CD4-positive, alpha-beta T cell (primary cell): ENCODE results near the gene ACER3. TPM values are rescaled to one million over a fixed set of nuclear protein-coding genes. Genes with fewer than 3 reads are reported as not detected.

Experiments
- ATAC-seq: fragments of 200-7000 bp; cut with Tn5 transposase; one replicate; pipeline ENCODE4 v1.10.0; 2022; ENCODE audit warnings: mild to moderate bottlenecking; ENCODE audit not compliant: poor library complexity
- CTCF ChIA-PET: fragments of 350-600 bp; sonication (Branson Sonifier 250); formaldehyde crosslinking; loops from one replicate; lab custom pipeline; 2021; ENCODE audit warnings: antibody characterized with exemption, inconsistent platforms; lab: Charles Lee
- POLR2A ChIA-PET: fragments of 350-600 bp; sonication (Branson Sonifier 250); formaldehyde crosslinking; loops from one replicate; lab custom pipeline; 2021; ENCODE audit warnings: antibody characterized with exemption, inconsistent platforms; lab: Charles Lee
- DNase-seq, 14 experiments: peaks; one replicate each; pipeline ENCODE4 v3.0.0-alpha.2; 2013 to 2020; ENCODE audit warnings: mixed read lengths in 2 of 14
- H3K27ac ChIP-seq, 2 donors: one replicate each; pipeline versions ENCODE4 v1.5.1 to v1.7.0; 2013; ENCODE audit warnings: low read length in 2 of 2, low read depth in 1 of 2, mild to moderate bottlenecking in 1 of 2
- H3K27me3 ChIP-seq, 2 experiments: 1 replicate in 1 of 2; 2 replicates in 1 of 2; pipeline versions ENCODE4 v1.6.1 to v1.7.0; 2013; ENCODE audit warnings: low read length in 2 of 2, control low read depth in 1 of 2, mild to moderate bottlenecking in 1 of 2, moderate library complexity in 1 of 2; ENCODE audit not compliant: insufficient read depth in 2 of 2, control insufficient read depth in 1 of 2
- H3K36me3 ChIP-seq: one replicate; pipeline ENCODE4 v1.6.1; 2013; ENCODE audit warnings: low read length, control low read depth; ENCODE audit not compliant: insufficient read depth
- H3K4me1 ChIP-seq: one replicate; pipeline ENCODE4 v1.6.1; 2013; ENCODE audit warnings: low read length, control low read depth; ENCODE audit not compliant: insufficient read depth
- H3K4me3 ChIP-seq: one replicate; pipeline ENCODE4 v1.5.1; 2013; ENCODE audit warnings: mild to moderate bottlenecking, low read length, moderate library complexity
- H3K9me3 ChIP-seq, 2 experiments: 1 replicate in 1 of 2; 2 replicates in 1 of 2; pipeline versions ENCODE4 v1.6.1 to v1.7.0; 2013; ENCODE audit warnings: low read length in 2 of 2, mild to moderate bottlenecking in 2 of 2, control low read depth in 1 of 2, moderate library complexity in 1 of 2; ENCODE audit not compliant: control insufficient read depth in 1 of 2, insufficient read depth in 1 of 2
- H3K27ac Mint-ChIP-seq: one replicate; pipeline ENCODE4 v1.8.0; 2020; ENCODE audit warnings: mixed read lengths
- H3K27me3 Mint-ChIP-seq: one replicate; pipeline ENCODE4 v1.8.0; 2021; ENCODE audit warnings: mixed read lengths
- H3K36me3 Mint-ChIP-seq: one replicate; pipeline ENCODE4 v1.8.0; 2021; ENCODE audit warnings: low read depth, mixed read lengths
- H3K4me1 Mint-ChIP-seq: one replicate; pipeline ENCODE4 v1.8.0; 2021; ENCODE audit warnings: low read depth, mixed read lengths
- H3K4me3 Mint-ChIP-seq: one replicate; pipeline ENCODE4 v1.8.0; 2020; ENCODE audit warnings: mild to moderate bottlenecking, mixed read lengths
- H3K9me3 Mint-ChIP-seq: one replicate; pipeline ENCODE4 v1.8.0; 2020; ENCODE audit warnings: mixed read lengths
- intact Hi-C, 2 experiments: fragments of 100-400 bp; cut with DNase I in 1 of 2; cut with micrococcal nuclease in 1 of 2; formaldehyde crosslinking; loops; one replicate each; pipeline versions ENCODE4 v1.15.1 to v1.9.0; 2023 to 2025; cut with DNase I, micrococcal nuclease
- total RNA-seq, 174 experiments: library from RNA in 2 of 174; stranded (reverse) in 2 of 174; gene quantifications; one replicate each; pipeline ENCODE4 v1.2.3 and lab custom pipeline; 2021 to 2026
- TF ChIP-seq, protein P1 (sequence below): fragments of 200-600 bp; IDR thresholded peaks from one replicate; pipeline ENCODE4 v1.8.0; 2022; ENCODE audit warnings: antibody characterized with exemption, mild to moderate bottlenecking

ACER3 gene
- total RNA-seq, 2 experiments from 2014 or later = 6.4 to 7.0 TPM

DNA sequence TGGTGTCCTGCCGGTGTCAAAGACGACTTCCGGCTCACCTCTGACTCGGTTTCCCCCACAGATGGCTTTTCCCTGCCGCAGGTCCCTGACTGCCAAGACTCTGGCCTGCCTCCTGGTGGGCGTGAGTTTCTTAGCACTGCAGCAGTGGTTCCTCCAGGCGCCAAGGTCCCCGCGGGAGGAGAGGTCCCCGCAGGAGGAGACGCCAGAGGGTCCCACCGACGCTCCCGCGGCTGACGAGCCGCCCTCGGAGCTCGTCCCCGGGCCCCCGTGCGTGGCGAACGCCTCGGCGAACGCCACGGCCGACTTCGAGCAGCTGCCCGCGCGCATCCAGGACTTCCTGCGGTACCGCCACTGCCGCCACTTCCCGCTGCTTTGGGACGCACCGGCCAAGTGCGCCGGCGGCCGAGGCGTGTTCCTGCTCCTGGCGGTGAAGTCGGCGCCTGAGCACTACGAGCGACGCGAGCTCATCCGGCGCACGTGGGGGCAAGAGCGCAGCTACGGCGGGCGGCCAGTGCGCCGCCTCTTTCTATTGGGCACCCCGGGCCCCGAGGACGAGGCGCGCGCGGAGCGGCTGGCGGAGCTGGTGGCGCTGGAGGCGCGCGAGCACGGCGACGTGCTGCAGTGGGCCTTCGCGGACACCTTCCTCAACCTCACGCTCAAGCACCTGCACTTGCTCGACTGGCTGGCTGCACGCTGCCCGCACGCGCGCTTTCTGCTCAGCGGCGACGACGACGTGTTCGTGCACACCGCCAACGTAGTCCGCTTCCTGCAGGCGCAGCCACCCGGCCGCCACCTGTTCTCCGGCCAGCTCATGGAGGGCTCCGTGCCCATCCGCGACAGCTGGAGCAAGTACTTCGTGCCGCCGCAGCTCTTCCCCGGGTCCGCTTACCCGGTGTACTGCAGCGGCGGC lies 179.0 kb downstream of the ACER3 start:
- Mint-ChIP-seq H3K4me3 (no peak overlapping the region), H3K27me3 (peaks cover 62% of the 10 kb centered on the region)
- POLR2A ChIA-PET = no interaction called here

DNA sequence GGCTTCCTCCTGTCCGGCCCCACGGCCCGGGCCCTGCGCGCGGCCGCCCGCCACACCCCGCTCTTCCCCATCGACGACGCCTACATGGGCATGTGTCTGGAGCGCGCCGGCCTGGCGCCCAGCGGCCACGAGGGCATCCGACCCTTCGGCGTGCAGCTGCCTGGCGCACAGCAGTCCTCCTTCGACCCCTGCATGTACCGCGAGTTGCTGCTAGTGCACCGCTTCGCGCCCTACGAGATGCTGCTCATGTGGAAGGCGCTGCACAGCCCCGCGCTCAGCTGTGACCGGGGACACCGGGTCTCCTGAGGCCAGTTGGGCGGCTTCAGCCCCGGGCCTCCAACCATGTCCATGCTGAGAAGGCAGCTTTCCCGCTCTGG lies 179.7 kb downstream of the ACER3 start:
- Mint-ChIP-seq H3K4me1 (peaks cover 6% of the 10 kb centered on the region), H3K4me3 (no peak overlapping the region), H3K36me3 (no peaks in the 10 kb centered on the region), H3K27ac (no peak overlapping the region), H3K9me3 (no peaks in the 10 kb centered on the region), H3K27me3 (peaks cover 60% of the 10 kb centered on the region)
- intact Hi-C loops = loop anchor here in 1 of 2 experiments (5.0 to 10.0 kb wide), 3 partner anchors 308 to 806 kb away; no protein-coding TSS in a partner anchor
- Histone ChIP-seq H3K36me3 (no peaks in the 10 kb centered on the region), H3K27ac (no peak overlapping the region), H3K4me3 (no peak overlapping the region), H3K9me3 (peaks cover 0 to 7% of the 10 kb centered on the region in 2 experiments), H3K27me3 (peaks cover 27 to 29% of the 10 kb centered on the region in 2 experiments), H3K4me1 (peaks cover 9% of the 10 kb centered on the region)
- DNase-seq = no peak
- CTCF ChIA-PET = no interaction called here
- POLR2A ChIA-PET = no interaction called here
- TF ChIP-seq, protein P1, sequence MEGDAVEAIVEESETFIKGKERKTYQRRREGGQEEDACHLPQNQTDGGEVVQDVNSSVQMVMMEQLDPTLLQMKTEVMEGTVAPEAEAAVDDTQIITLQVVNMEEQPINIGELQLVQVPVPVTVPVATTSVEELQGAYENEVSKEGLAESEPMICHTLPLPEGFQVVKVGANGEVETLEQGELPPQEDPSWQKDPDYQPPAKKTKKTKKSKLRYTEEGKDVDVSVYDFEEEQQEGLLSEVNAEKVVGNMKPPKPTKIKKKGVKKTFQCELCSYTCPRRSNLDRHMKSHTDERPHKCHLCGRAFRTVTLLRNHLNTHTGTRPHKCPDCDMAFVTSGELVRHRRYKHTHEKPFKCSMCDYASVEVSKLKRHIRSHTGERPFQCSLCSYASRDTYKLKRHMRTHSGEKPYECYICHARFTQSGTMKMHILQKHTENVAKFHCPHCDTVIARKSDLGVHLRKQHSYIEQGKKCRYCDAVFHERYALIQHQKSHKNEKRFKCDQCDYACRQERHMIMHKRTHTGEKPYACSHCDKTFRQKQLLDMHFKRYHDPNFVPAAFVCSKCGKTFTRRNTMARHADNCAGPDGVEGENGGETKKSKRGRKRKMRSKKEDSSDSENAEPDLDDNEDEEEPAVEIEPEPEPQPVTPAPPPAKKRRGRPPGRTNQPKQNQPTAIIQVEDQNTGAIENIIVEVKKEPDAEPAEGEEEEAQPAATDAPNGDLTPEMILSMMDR = no peak
- no peak for ATAC-seq

More for the DNA sequence above, 179.0 kb downstream of the ACER3 start:
- DNase-seq (peak in 4 of 14 experiments; percentile 11 to 46 (median 28)), ATAC-seq (peak; percentile 52)
- Histone ChIP-seq H3K27me3 (peaks cover 27 to 29% of the 10 kb centered on the region in 2 experiments), H3K4me1 (peaks cover 9% of the 10 kb centered on the region), H3K27ac (no peak overlapping the region), H3K4me3 (no peak overlapping the region), H3K9me3 (peaks cover 0 to 7% of the 10 kb centered on the region in 2 experiments), H3K36me3 (no peaks in the 10 kb centered on the region)
- peaks cover 6% of the 10 kb centered on the region for H3K4me1 Mint-ChIP-seq
- CTCF ChIA-PET = no interaction called here
- no peaks in the 10 kb centered on the region for H3K36me3 Mint-ChIP-seq
- H3K27ac Mint-ChIP-seq = no peak overlapping the region
- no peaks in the 10 kb centered on the region for H3K9me3 Mint-ChIP-seq
- TF ChIP-seq, protein P1 = peak; percentile 13
- intact Hi-C loops = loop anchor here in 1 of 2 experiments (5.0 to 10.0 kb wide), 3 partner anchors 307 to 805 kb away; no protein-coding TSS in a partner anchor

DNA sequence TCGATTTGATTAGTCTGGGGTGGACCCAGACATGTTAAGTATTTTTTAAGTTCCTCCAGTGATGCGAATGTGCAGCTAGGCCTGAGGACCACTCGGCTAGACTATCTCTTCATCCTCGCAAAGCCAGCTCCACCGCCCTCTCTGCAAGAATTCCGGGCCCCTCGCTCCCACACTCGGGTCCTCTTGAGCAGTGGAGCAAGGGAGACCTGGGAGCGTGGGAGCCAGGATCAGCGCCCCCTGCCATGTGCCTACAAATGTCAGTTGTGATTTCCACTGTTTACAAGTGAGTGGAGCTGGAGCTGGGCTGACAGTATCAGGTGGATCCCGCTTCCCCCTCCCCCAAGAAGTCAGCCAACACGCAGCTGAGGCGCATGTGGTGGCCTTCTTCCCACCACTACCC lies 180.2 kb downstream of the ACER3 start:
- peaks cover 27 to 29% of the 10 kb centered on the region in 2 experiments for H3K27me3 ChIP-seq
- ATAC-seq (no peak), DNase-seq (no peak)
- H3K4me3 ChIP-seq = no peak overlapping the region
- intact Hi-C loops = loop anchor here in 1 of 2 experiments (5.0 to 10.0 kb wide), 3 partner anchors 309 to 806 kb away; no protein-coding TSS in a partner anchor
- no peak overlapping the region for H3K27ac Mint-ChIP-seq
- H3K36me3 Mint-ChIP-seq = no peaks in the 10 kb centered on the region
- H3K9me3 Mint-ChIP-seq = no peaks in the 10 kb centered on the region
- peaks cover 0 to 7% of the 10 kb centered on the region in 2 experiments for H3K9me3 ChIP-seq
- no peaks in the 10 kb centered on the region for H3K36me3 ChIP-seq
- CTCF ChIA-PET = no interaction called here
- POLR2A ChIA-PET = no interaction called here
- H3K4me3 Mint-ChIP-seq = no peak overlapping the region
- no peak overlapping the region for H3K27ac ChIP-seq
- peaks cover 59% of the 10 kb centered on the region for H3K27me3 Mint-ChIP-seq
- peaks cover 6% of the 10 kb centered on the region for H3K4me1 Mint-ChIP-seq
- peaks cover 12% of the 10 kb centered on the region for H3K4me1 ChIP-seq
- TF ChIP-seq, protein P1 = no peak
